Gastrocnemius medialis (tissue), 4 donors: ENCODE measurements around the gene DNAJC7. TPM values are rescaled to one million over a fixed set of nuclear protein-coding genes. Genes with fewer than 3 reads are reported as not detected.
"Not testable (repeated sequence)": the region's sequence is repeated elsewhere in the genome, so short reads cannot be mapped to it uniquely, and the experiment has no call there.

Experiments
- ATAC-seq, 2 donors: fragments of 150-250 bp; one replicate each; pipeline ENCODE4 v1.9.1; 2016
- DNase-seq, 2 donors: peaks; one replicate each; pipeline ENCODE4 v3.0.0-alpha.2; 2019
- H3K27ac ChIP-seq, 4 donors: fragments of 200-600 bp; sonication (generic); 1 replicate in 1 of 4; 2 replicates in 3 of 4; pipeline ENCODE4 v1.5.1; 2016 to 2018; ENCODE audit warnings: mild to moderate bottlenecking in 2 of 4, moderate library complexity in 1 of 4
- H3K27me3 ChIP-seq, 3 donors: fragments of 200-600 bp; sonication (generic) in 2 of 3; 1 replicate in 1 of 3; 2 replicates in 2 of 3; pipeline versions ENCODE4 v1.5.1 to v1.6.0; 2016 to 2019; ENCODE audit warnings: mild to moderate bottlenecking in 1 of 3, moderate library complexity in 1 of 3
- H3K36me3 ChIP-seq, 2 donors: fragments of 200-600 bp; sonication (generic) in 1 of 2; one replicate each; pipeline ENCODE4 v1.5.1; 2017 to 2018
- H3K4me1 ChIP-seq, 2 donors: fragments of 200-600 bp; sonication (generic) in 1 of 2; one replicate each; pipeline ENCODE4 v1.5.1; 2016 to 2017; ENCODE audit warnings: mild to moderate bottlenecking in 2 of 2
- H3K4me3 ChIP-seq, 4 donors: fragments of 200-600 bp; sonication (generic) in 3 of 4; 1 replicate in 1 of 4; 2 replicates in 3 of 4; pipeline ENCODE4 v1.5.1; 2016 to 2019; ENCODE audit warnings: mild to moderate bottlenecking in 2 of 4
- H3K9me3 ChIP-seq, 3 donors: fragments of 200-600 bp; sonication (generic) in 2 of 3; 1 replicate in 1 of 3; 2 replicates in 2 of 3; pipeline ENCODE4 v1.5.1; 2016 to 2019
- CTCF ChIP-seq, 5 experiments: fragments of 450-650 bp in 3 of 5; fragments of 200-600 bp in 2 of 5; sonication (generic) in 2 of 5; IDR thresholded peaks in 4 of 5; conservative IDR thresholded peaks in 1 of 5; 1 replicate in 4 of 5; 2 replicates in 1 of 5; pipeline ENCODE4 v1.5.1; 2016 to 2019; ENCODE audit warnings: antibody characterized with exemption in 5 of 5, mild to moderate bottlenecking in 3 of 5, moderate library complexity in 3 of 5
- POLR2A ChIP-seq, 2 donors: fragments of 450-650 bp; IDR thresholded peaks; one replicate each; pipeline ENCODE4 v1.6.1; 2017; ENCODE audit warnings: antibody characterized with exemption in 2 of 2, mild to moderate bottlenecking in 2 of 2, moderate library complexity in 2 of 2
- in situ Hi-C, 4 donors: fragments of 200-750 bp; cut with MboI; loops; one replicate each; pipeline versions ENCODE4 v1.15.0 to v1.8.0; 2017; ENCODE audit warnings: low sequenced_read_pairs in 4 of 4
- intact Hi-C: fragments of 100-400 bp; cut with DNase I; formaldehyde crosslinking; loops from one replicate; pipeline ENCODE4 v1.15.1; 2023; ENCODE audit warnings: low total_unique reads
- total RNA-seq, 4 donors: library from RNA; depleted of rRNA; stranded (reverse); fragments of >200 nt; gene quantifications; one replicate each; pipeline versions ENCODE4 v1.1.0 to v1.2.3, GENCODE V29; 2016

Gene DNAJC7
- total RNA-seq, 4 donors from 2014 or later = 64.4 to 78.9 (median 66.4) TPM

- ATAC-seq (no peak), DNase-seq (no peak)
- intact Hi-C loops = loop anchor here (5.0 kb wide), 1 partner anchor 232 kb away; the partner anchor contains the start of gene JUP
- Histone ChIP-seq H3K4me3 (no peak overlapping the region), H3K4me1 (peaks cover 51% of the 10 kb centered on the region in 2 donors), H3K36me3 (peaks cover 0 to 22% of the 10 kb centered on the region in 2 donors), H3K27me3 (no peaks in the 10 kb centered on the region), H3K27ac (no peak overlapping the region), H3K9me3 (no peaks in the 10 kb centered on the region)
- TF ChIP-seq POLR2A (IDR thresholded peaks at IDR 0.05) (no peak), CTCF (IDR thresholded peaks at IDR 0.05 in 4 of 5, conservative IDR thresholded peaks at IDR 0.05 in 1 of 5) (no peak)
- in situ Hi-C loops = no loop called here
Measured at GRCh38 chr17:42018988-42019387, 1.7 kb upstream of the DNAJC7 start.

DNA sequence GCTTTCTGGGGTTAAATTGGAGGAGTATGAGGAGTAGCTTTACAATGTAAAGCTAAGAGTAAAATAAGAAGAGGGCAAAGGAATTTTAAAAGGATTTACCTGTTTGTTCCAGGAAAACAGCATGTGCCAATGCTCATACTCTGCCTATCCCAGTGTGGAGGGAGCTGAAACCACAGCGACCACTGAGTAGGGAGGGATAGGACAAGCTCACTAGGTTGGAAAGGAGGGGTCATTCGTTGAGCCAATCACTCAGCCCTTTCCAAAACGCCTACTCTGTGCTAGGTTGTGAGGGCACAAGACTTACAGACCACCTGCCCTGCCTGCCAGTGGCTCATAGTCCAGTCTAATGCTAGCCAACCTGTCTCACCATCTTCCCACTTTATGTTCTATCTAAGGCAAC, 1.1 kb upstream of the DNAJC7 start:
- intact Hi-C loops = loop anchor here (5.0 kb wide), 1 partner anchor 231 kb away; the partner anchor contains the start of gene JUP
- in situ Hi-C loops = no loop called here

GRCh38 chr17:42017866-42018200, 594 bp upstream of the DNAJC7 start:
- no peaks in the 10 kb centered on the region for H3K9me3 ChIP-seq
- in situ Hi-C loops = no loop called here
- H3K36me3 ChIP-seq = peaks cover 0 to 12% of the 10 kb centered on the region in 2 donors
- no peak for TF ChIP-seq POLR2A (IDR thresholded peaks at IDR 0.05)
- TF ChIP-seq CTCF (IDR thresholded peaks at IDR 0.05 in 4 of 5, conservative IDR thresholded peaks at IDR 0.05 in 1 of 5) = no peak
- intact Hi-C loops = loop anchor here (2.0 to 5.0 kb wide), 2 partner anchors 51 to 231 kb away; partner anchors contain the start of genes CNP and JUP
- no peak for DNase-seq
- no peak for ATAC-seq
- H3K4me1 ChIP-seq = peaks cover 60 to 61% of the 10 kb centered on the region in 2 donors
- peak overlapping the region; percentile 85 to 98 (median 89) for H3K4me3 ChIP-seq
- H3K27ac ChIP-seq = peak overlapping the region; percentile 88 to 98 (median 92)
- no peaks in the 10 kb centered on the region for H3K27me3 ChIP-seq

More for the DNA sequence above, 1.1 kb upstream of the DNAJC7 start:
- Histone ChIP-seq H3K4me3 (peak overlapping the region; percentile 85 to 98 (median 89)), H3K36me3 (peaks cover 0 to 17% of the 10 kb centered on the region in 2 donors), H3K4me1 (peaks cover 55 to 57% of the 10 kb centered on the region in 2 donors), H3K27ac (peak overlapping the region; percentile 88 to 98 (median 92)), H3K27me3 (no peaks in the 10 kb centered on the region), H3K9me3 (no peaks in the 10 kb centered on the region)
- TF ChIP-seq POLR2A (IDR thresholded peaks at IDR 0.05) = no peak
- TF ChIP-seq CTCF (IDR thresholded peaks at IDR 0.05 in 4 of 5, conservative IDR thresholded peaks at IDR 0.05 in 1 of 5) = no peak
- ATAC-seq (no peak), DNase-seq (no peak)

- no peaks in the 10 kb centered on the region for H3K27me3 ChIP-seq
- DNase-seq (no peak), ATAC-seq (no peak)
- in situ Hi-C loops (no loop called here), intact Hi-C loops (loop anchor here (2.0 to 5.0 kb wide), 2 partner anchors 50 to 229 kb away; partner anchors contain the start of genes CNP and JUP)
- no peak for TF ChIP-seq POLR2A (IDR thresholded peaks at IDR 0.05)
- no peak for TF ChIP-seq CTCF (IDR thresholded peaks at IDR 0.05 in 4 of 5, conservative IDR thresholded peaks at IDR 0.05 in 1 of 5)
- H3K27ac ChIP-seq = peak overlapping the region; percentile 88 to 98 (median 92)
- no peaks in the 10 kb centered on the region for H3K36me3 ChIP-seq
- H3K4me1 ChIP-seq = peaks cover 72 to 73% of the 10 kb centered on the region in 2 donors
- H3K4me3 ChIP-seq = peak overlapping the region; percentile 85 to 98 (median 89)
- no peaks in the 10 kb centered on the region for H3K9me3 ChIP-seq
Measured at GRCh38 chr17:42016411-42016831, 818 bp downstream of the DNAJC7 start.

DNA sequence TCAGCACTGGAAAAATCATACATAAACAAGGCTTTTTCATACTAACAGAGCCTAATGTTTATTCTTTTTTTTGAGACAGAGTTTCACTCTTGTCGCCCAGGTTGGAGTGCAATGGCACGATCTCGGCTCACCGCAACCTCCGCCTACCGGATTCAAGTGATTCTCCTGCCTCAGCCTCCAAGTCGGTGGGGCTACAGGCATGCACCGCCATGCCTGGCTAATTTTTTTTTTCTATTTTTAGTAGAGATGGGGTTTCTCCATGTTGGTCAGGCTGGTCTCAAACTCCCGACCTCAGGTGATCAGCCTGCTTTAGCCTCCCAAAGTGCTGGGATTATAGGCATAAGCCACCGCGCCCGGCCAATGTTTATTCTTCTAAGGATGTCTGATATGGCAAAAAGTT, 3.5 kb downstream of the DNAJC7 start:
- intact Hi-C loops, H3K9me3 ChIP-seq, DNase-seq, H3K27me3 ChIP-seq, ATAC-seq, in situ Hi-C loops, H3K4me3 ChIP-seq, H3K36me3 ChIP-seq: not testable (repeated sequence)
- Histone ChIP-seq H3K4me1 (peaks cover 75 to 83% of the 10 kb centered on the region in 2 donors), H3K27ac (peak overlapping the region; percentile 51 to 93 (median 70))

DNA sequence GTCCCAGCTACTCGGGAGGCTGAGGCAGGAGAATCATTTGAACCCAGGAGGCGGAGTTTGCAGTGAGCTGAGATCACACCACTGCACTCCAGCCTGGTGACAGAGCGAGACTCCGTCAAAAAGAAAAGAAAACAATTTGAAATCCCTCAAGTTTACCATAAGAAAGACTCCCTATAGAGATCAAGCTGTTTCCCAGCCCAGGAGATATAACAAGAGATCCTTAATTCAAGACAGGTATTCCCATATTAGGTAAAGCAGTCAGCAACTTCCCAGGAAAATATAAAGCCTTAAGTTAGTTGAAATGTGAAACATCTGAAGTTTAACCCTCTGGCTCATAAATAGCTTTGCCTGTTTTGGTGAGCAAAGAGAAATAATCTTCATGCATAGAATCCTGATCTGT, 4.9 kb downstream of the DNAJC7 start:
- DNase-seq, H3K27me3 ChIP-seq, H3K4me3 ChIP-seq, H3K36me3 ChIP-seq, H3K9me3 ChIP-seq, ATAC-seq, in situ Hi-C loops, intact Hi-C loops: not testable (repeated sequence)
- peak overlapping the region; percentile 51 to 93 (median 70) for H3K27ac ChIP-seq
- H3K4me1 ChIP-seq = peaks cover 72 to 77% of the 10 kb centered on the region in 2 donors
